B cell (primary cell): ENCODE data around the gene PPP6R2. TPM values are rescaled to one million over a fixed set of nuclear protein-coding genes. Genes with fewer than 3 reads are reported as not detected.

Experiments used
- ATAC-seq: fragments of 200-7000 bp; cut with Tn5 transposase; one replicate; pipeline ENCODE4 v1.10.0; 2021; ENCODE audit warnings: low read depth, mild to moderate bottlenecking, moderate number of reproducible peaks, moderate library complexity
- CTCF ChIA-PET: fragments of 350-600 bp; sonication (Branson Sonifier 250); formaldehyde crosslinking; loops from one replicate; lab custom pipeline; 2021; ENCODE audit warnings: antibody characterized with exemption, inconsistent platforms; lab: Charles Lee
- POLR2A ChIA-PET: fragments of 350-600 bp; sonication (Branson Sonifier 250); formaldehyde crosslinking; loops from one replicate; lab custom pipeline; 2021; ENCODE audit warnings: antibody characterized with exemption; lab: Charles Lee
- DNase-seq: peaks from one replicate; pipeline ENCODE4 v3.0.0; 2013
- H2AFZ ChIP-seq: 2 replicates; pipeline ENCODE4 v1.6.1; 2012; ENCODE audit warnings: mild to moderate bottlenecking, low read depth, low read length; ENCODE audit not compliant: insufficient read depth, poor library complexity, severe bottlenecking
- H3K27ac ChIP-seq, 2 donors: 1 replicate in 1 of 2; 2 replicates in 1 of 2; pipeline ENCODE4 v1.5.1; 2012 to 2013; ENCODE audit warnings: low read length in 2 of 2, mild to moderate bottlenecking in 2 of 2, moderate library complexity in 1 of 2
- H3K27me3 ChIP-seq, 4 experiments: fragments of 200-600 bp in 1 of 4; sonication (generic) in 1 of 4; replicated peaks in 1 of 4; 1 replicate in 2 of 4; 2 replicates in 2 of 4; pipeline versions ENCODE4 v1.6.1 to v1.7.0; 2013 to 2016; ENCODE audit warnings: low read length in 3 of 4, mild to moderate bottlenecking in 2 of 4, mixed read lengths in 1 of 4, moderate library complexity in 1 of 4; ENCODE audit not compliant: insufficient read depth in 4 of 4, control insufficient read depth in 3 of 4; ENCODE audit errors: control extremely low read depth in 1 of 4
- H3K36me3 ChIP-seq, 2 experiments: replicated peaks in 1 of 2; 1 replicate in 1 of 2; 2 replicates in 1 of 2; pipeline versions ENCODE4 v1.6.1 to v1.7.1; 2013; ENCODE audit warnings: low read length in 1 of 2; ENCODE audit not compliant: insufficient read depth in 2 of 2, control insufficient read depth in 1 of 2; ENCODE audit errors: control extremely low read depth in 1 of 2, extremely low read depth in 1 of 2
- H3K4me1 ChIP-seq, 2 donors: fragments of 200-600 bp in 1 of 2; sonication (generic) in 1 of 2; 1 replicate in 1 of 2; 2 replicates in 1 of 2; pipeline versions ENCODE4 v1.5.1 to v1.6.1; 2013 to 2017; ENCODE audit warnings: low read length in 2 of 2; ENCODE audit not compliant: control insufficient read depth in 2 of 2, insufficient read depth in 2 of 2
- H3K4me2 ChIP-seq: replicated peaks from 2 replicates; pipeline ENCODE3; 2012; ENCODE audit warnings: mild to moderate bottlenecking, low read depth, low read length; ENCODE audit not compliant: poor library complexity, severe bottlenecking
- H3K4me3 ChIP-seq, 5 experiments: fragments of 200-600 bp in 1 of 5; sonication (generic) in 1 of 5; 1 replicate in 3 of 5; 2 replicates in 2 of 5; pipeline versions ENCODE4 v1.5.1 to v1.7.0; 2011 to 2016; ENCODE audit warnings: low read length in 4 of 5, mild to moderate bottlenecking in 4 of 5, low read depth in 2 of 5, control low read depth in 1 of 5, moderate library complexity in 1 of 5; ENCODE audit not compliant: insufficient read depth in 1 of 5; ENCODE audit errors: control extremely low read depth in 1 of 5, extremely low read depth in 1 of 5
- H3K79me2 ChIP-seq: fragments of 200-600 bp; sonication (generic); one replicate; pipeline ENCODE4 v1.6.0; 2016; ENCODE audit warnings: low read length; ENCODE audit not compliant: control insufficient read depth, insufficient read depth
- H3K9ac ChIP-seq: fragments of 200-600 bp; sonication (generic); 2 replicates; pipeline ENCODE4 v1.6.1; 2017; ENCODE audit warnings: mild to moderate bottlenecking, low read length, moderate library complexity
- H3K9me3 ChIP-seq, 3 donors: one replicate each; pipeline versions ENCODE4 v1.6.1 to v1.7.1; 2013; ENCODE audit warnings: low read length in 2 of 3; ENCODE audit not compliant: control insufficient read depth in 2 of 3, insufficient read depth in 1 of 3; ENCODE audit errors: control extremely low read depth in 1 of 3
- H4K20me1 ChIP-seq: 2 replicates; pipeline ENCODE4 v1.6.0; 2012; ENCODE audit warnings: mild to moderate bottlenecking, low read length; ENCODE audit not compliant: insufficient read depth, control insufficient read depth, poor library complexity, severe bottlenecking
- H3K27ac Mint-ChIP-seq: one replicate; pipeline ENCODE4 v1.8.0; 2021; ENCODE audit warnings: mixed read lengths
- H3K27me3 Mint-ChIP-seq: one replicate; pipeline ENCODE4 v1.8.0; 2021; ENCODE audit warnings: mixed read lengths
- H3K4me1 Mint-ChIP-seq: one replicate; pipeline ENCODE4 v1.8.0; 2021; ENCODE audit warnings: mixed read lengths
- H3K4me3 Mint-ChIP-seq: one replicate; pipeline ENCODE4 v1.8.0; 2021; ENCODE audit warnings: mixed read lengths
- H3K9me3 Mint-ChIP-seq: one replicate; pipeline ENCODE4 v1.8.0; 2022; ENCODE audit warnings: mixed read lengths; ENCODE audit not compliant: insufficient read depth
- EZH2 ChIP-seq: IDR thresholded peaks from 2 replicates; pipeline ENCODE4 v1.6.1; 2012; ENCODE audit warnings: borderline replicate concordance, low read depth, mild to moderate bottlenecking, moderate library complexity, low read length; ENCODE audit not compliant: insufficient read depth, poor library complexity, severe bottlenecking
- WGBS: methylation state at CpG from one replicate; pipeline ENCODE4 v1.1.5; 2013; ENCODE audit warnings: missing lambda C conversion rate; ENCODE audit not compliant: insufficient coverage; 5-methylcytosine and 5-hydroxymethylcytosine counted together
- intact Hi-C: fragments of 100-400 bp; cut with micrococcal nuclease; formaldehyde crosslinking; loops from one replicate; pipeline ENCODE4 v1.10.0; 2022
- polyA plus RNA-seq: library from polyadenylated mRNA; depleted of rRNA; stranded (reverse); fragments of >200 nt; gene quantifications from 2 replicates; pipeline ENCODE4 v1.2.3, GENCODE V29; 2012
- total RNA-seq, 2 donors: library from RNA; stranded (reverse); fragments of 120-200 nt in 1 of 2; gene quantifications; 1 replicate in 1 of 2; 2 replicates in 1 of 2; pipeline versions ENCODE4 v1.2.3 to v1.2.4, GENCODE V29; 2013 to 2022
- TF ChIP-seq, protein P1 (sequence below): fragments of 200-600 bp; IDR thresholded peaks from one replicate; pipeline ENCODE4 v1.8.0; 2022; ENCODE audit warnings: antibody characterized with exemption, mild to moderate bottlenecking

Gene PPP6R2
- total and polyA plus RNA-seq, 2 donors (not counting 1 experiment from before 2014, with no cell fraction given), result 91.4 to 98.7 TPM

- H3K4me3 Mint-ChIP-seq, result no peak overlapping the region
- Histone ChIP-seq H3K4me3 (no peak overlapping the region), H3K9ac (no peak overlapping the region), H3K36me3 (peaks cover 2 to 5% of the 10 kb centered on the region in 2 experiments), H3K4me1 (peaks cover 13 to 17% of the 10 kb centered on the region in 2 donors), H3K27ac (peak overlapping the region in 1 of 2 donors; percentile 19), H3K4me2 (no peak overlapping the region), H3K9me3 (no peaks in the 10 kb centered on the region), H4K20me1 (peaks cover 28% of the 10 kb centered on the region), H2AFZ (no peak overlapping the region), H3K27me3 (no peaks in the 10 kb centered on the region), H3K79me2 (peaks cover 35% of the 10 kb centered on the region)
- no peak for DNase-seq
- CTCF ChIA-PET, result interaction anchor here (1.2 kb wide), 1 partner anchor 16 kb away, joined by 3 read pairs; no protein-coding TSS in a partner anchor
- WGBS, result 94% methylated on average over 8 of the region's 8 CpGs
- H3K4me1 Mint-ChIP-seq, result peaks cover 7% of the 10 kb centered on the region
- TF ChIP-seq EZH2, result no peak
- TF ChIP-seq, protein P1, sequence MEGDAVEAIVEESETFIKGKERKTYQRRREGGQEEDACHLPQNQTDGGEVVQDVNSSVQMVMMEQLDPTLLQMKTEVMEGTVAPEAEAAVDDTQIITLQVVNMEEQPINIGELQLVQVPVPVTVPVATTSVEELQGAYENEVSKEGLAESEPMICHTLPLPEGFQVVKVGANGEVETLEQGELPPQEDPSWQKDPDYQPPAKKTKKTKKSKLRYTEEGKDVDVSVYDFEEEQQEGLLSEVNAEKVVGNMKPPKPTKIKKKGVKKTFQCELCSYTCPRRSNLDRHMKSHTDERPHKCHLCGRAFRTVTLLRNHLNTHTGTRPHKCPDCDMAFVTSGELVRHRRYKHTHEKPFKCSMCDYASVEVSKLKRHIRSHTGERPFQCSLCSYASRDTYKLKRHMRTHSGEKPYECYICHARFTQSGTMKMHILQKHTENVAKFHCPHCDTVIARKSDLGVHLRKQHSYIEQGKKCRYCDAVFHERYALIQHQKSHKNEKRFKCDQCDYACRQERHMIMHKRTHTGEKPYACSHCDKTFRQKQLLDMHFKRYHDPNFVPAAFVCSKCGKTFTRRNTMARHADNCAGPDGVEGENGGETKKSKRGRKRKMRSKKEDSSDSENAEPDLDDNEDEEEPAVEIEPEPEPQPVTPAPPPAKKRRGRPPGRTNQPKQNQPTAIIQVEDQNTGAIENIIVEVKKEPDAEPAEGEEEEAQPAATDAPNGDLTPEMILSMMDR, result no peak
- intact Hi-C loops, result no loop called here
- ATAC-seq, result no peak
- no peak overlapping the region for H3K27ac Mint-ChIP-seq
- H3K27me3 Mint-ChIP-seq, result no peaks in the 10 kb centered on the region
- no peaks in the 10 kb centered on the region for H3K9me3 Mint-ChIP-seq
- POLR2A ChIA-PET, result no interaction called here
These were observed 4.0 kb downstream of the PPP6R2 start for GRCh38 chr22:50347157-50347556.

DNA sequence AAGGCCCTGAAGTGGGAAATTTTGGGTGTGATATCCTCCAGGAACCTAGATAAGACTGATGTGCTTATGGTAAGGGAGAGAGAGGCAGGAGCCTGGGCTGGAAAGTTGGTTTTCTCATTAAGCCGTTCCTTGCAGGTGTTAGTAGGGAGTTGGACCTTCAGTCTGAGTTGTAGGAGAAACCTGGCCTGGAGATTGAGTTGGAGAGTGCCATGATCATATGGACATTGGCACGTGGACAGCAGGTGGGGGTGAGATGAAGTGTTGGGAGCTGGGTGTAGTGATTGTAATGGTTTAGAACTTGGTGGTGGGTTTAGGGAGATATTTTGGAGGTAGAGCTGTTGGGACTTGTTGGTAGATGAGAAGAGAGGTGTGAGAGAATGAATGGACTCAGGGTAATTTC, 4.9 kb downstream of the PPP6R2 start:
- peaks cover 8 to 10% of the 10 kb centered on the region in 2 donors for H3K4me1 ChIP-seq
- intact Hi-C loops, result no loop called here
- peaks cover under 1% of the 10 kb centered on the region for H3K4me1 Mint-ChIP-seq
- no peaks in the 10 kb centered on the region for H3K27me3 ChIP-seq
- no peak overlapping the region for H2AFZ ChIP-seq
- H4K20me1 ChIP-seq, result peaks cover 30% of the 10 kb centered on the region
- H3K4me3 ChIP-seq, result no peak overlapping the region
- peaks cover 39% of the 10 kb centered on the region for H3K79me2 ChIP-seq
- POLR2A ChIA-PET, result no interaction called here
- CTCF ChIA-PET, result interaction anchor here (1.2 to 1.4 kb wide), 2 partner anchors 15 to 18 kb away, joined by 3 read pairs; no protein-coding TSS in a partner anchor
- H3K9me3 ChIP-seq, result no peaks in the 10 kb centered on the region
- no peaks in the 10 kb centered on the region for H3K9me3 Mint-ChIP-seq
- H3K36me3 ChIP-seq, result peaks cover 2 to 10% of the 10 kb centered on the region in 2 experiments
- no peak overlapping the region for H3K27ac Mint-ChIP-seq
- H3K27me3 Mint-ChIP-seq, result no peaks in the 10 kb centered on the region
- TF ChIP-seq EZH2, result no peak
- TF ChIP-seq, protein P1, result no peak
- DNase-seq, result no peak
- no peak overlapping the region for H3K9ac ChIP-seq
- no peak for ATAC-seq
- 86% methylated on average over 2 of the region's 2 CpGs for WGBS
- no peak overlapping the region for H3K4me2 ChIP-seq
- peak overlapping the region in 1 of 2 donors; percentile 19 for H3K27ac ChIP-seq
- no peak overlapping the region for H3K4me3 Mint-ChIP-seq
